ENCODE results near the gene VTN. TPM values are rescaled to one million over a fixed set of nuclear protein-coding genes. Genes with fewer than 3 reads are reported as not detected.
A peak's percentile ranks its signal among the peaks of the same experiment; 100 is the strongest.

VTN gene
- total RNA-seq (not detected), polyA plus RNA-seq (under 1 TPM in 3 of 4 donors, not detected in 1; 0.10 to 0.18 (median 0.17) TPM)

GRCh38 chr17:28370035-28370743 is at the start of gene VTN:
TSS of gene VTN (minus strand) at chr17:28370307. CDS start at chr17:28370203, 104 bp downstream.
- H3K4me1 Mint-ChIP-seq = peaks cover 0 to 32% (median 22%) of the 10 kb centered on the region in 4 donors
- peak within 1 kb of the TSS; percentile 48 to 96 (median 89) for H3K27ac Mint-ChIP-seq
- ATAC-seq (ENCODE audit: low read depth in 2 of 2) (no peak), DNase-seq (no peak)
- Histone ChIP-seq H3K36me3 (ENCODE audit: control insufficient read depth, insufficient read depth, low read length) (no peaks in the 10 kb centered on the region), H3K27me3 (ENCODE audit: control insufficient read depth, insufficient read depth, low read length) (no peaks in the 10 kb centered on the region), H3K27ac (ENCODE audit: insufficient read depth, low read length, poor library complexity, severe bottlenecking) (peak within 1 kb of the TSS; percentile 90), H3K4me3 (ENCODE audit: low read depth, low read length) (peak within 1 kb of the TSS; percentile 67), H3K9me3 (ENCODE audit: control insufficient read depth in 2 of 2, low read length in 2 of 2) (no peaks in the 10 kb centered on the region), H3K4me1 (ENCODE audit: control insufficient read depth, insufficient read depth, low read length, poor library complexity, severe bottlenecking) (peaks cover 23% of the 10 kb centered on the region)
- H3K4me3 Mint-ChIP-seq = peak within 1 kb of the TSS; percentile 88 to 99 (median 94)
- H3K27me3 Mint-ChIP-seq = no peaks in the 10 kb centered on the region
- H3K9me3 Mint-ChIP-seq = no peaks in the 10 kb centered on the region
- H3K36me3 Mint-ChIP-seq = peaks cover 3% of the 10 kb centered on the region

GRCh38 chr17:28416703-28417311 is 46.7 kb upstream of the VTN start:
- peak; percentile 74 to 86 for ATAC-seq (ENCODE audit: low read depth in 2 of 2)
- Mint-ChIP-seq H3K4me1 (peaks cover 0 to 7% (median 5%) of the 10 kb centered on the region in 4 donors), H3K27me3 (peaks cover 11% of the 10 kb centered on the region)

GRCh38 chr17:28415886-28416285 is 45.8 kb upstream of the VTN start:
- Histone ChIP-seq H3K4me3 (ENCODE audit: low read depth, low read length) (no peak overlapping the region), H3K27me3 (ENCODE audit: control insufficient read depth, insufficient read depth, low read length) (peaks cover 4% of the 10 kb centered on the region), H3K4me1 (ENCODE audit: control insufficient read depth, insufficient read depth, low read length, poor library complexity, severe bottlenecking) (peaks cover 4% of the 10 kb centered on the region), H3K9me3 (ENCODE audit: control insufficient read depth in 2 of 2, low read length in 2 of 2) (no peaks in the 10 kb centered on the region), H3K36me3 (ENCODE audit: control insufficient read depth, insufficient read depth, low read length) (no peaks in the 10 kb centered on the region), H3K27ac (ENCODE audit: insufficient read depth, low read length, poor library complexity, severe bottlenecking) (no peak overlapping the region)
- Mint-ChIP-seq H3K9me3 (no peaks in the 10 kb centered on the region), H3K36me3 (no peaks in the 10 kb centered on the region), H3K4me3 (no peak overlapping the region), H3K4me1 (peaks cover 0 to 7% (median 5%) of the 10 kb centered on the region in 4 donors), H3K27ac (no peak overlapping the region), H3K27me3 (peaks cover 19% of the 10 kb centered on the region)
- ATAC-seq (ENCODE audit: low read depth in 2 of 2) = no peak
- DNase-seq = no peak

More at GRCh38 chr17:28416703-28417311, 46.7 kb upstream of the VTN start:
- peaks cover 4% of the 10 kb centered on the region for H3K27me3 ChIP-seq (ENCODE audit: control insufficient read depth, insufficient read depth, low read length)
- H3K36me3 ChIP-seq (ENCODE audit: control insufficient read depth, insufficient read depth, low read length) = no peaks in the 10 kb centered on the region
- no peak overlapping the region for H3K4me3 ChIP-seq (ENCODE audit: low read depth, low read length)
- DNase-seq = peak; percentile 17 to 73 (median 46)
- H3K4me1 ChIP-seq (ENCODE audit: control insufficient read depth, insufficient read depth, low read length, poor library complexity, severe bottlenecking) = peaks cover 4% of the 10 kb centered on the region
- no peaks in the 10 kb centered on the region for H3K36me3 Mint-ChIP-seq
- no peaks in the 10 kb centered on the region for H3K9me3 ChIP-seq (ENCODE audit: control insufficient read depth in 2 of 2, low read length in 2 of 2)
- H3K9me3 Mint-ChIP-seq = no peaks in the 10 kb centered on the region
- H3K27ac ChIP-seq (ENCODE audit: insufficient read depth, low read length, poor library complexity, severe bottlenecking) = no peak overlapping the region
- no peak overlapping the region for H3K27ac Mint-ChIP-seq
- H3K4me3 Mint-ChIP-seq = no peak overlapping the region

- Histone ChIP-seq H3K27me3 (ENCODE audit: control insufficient read depth, insufficient read depth, low read length) (peaks cover 4% of the 10 kb centered on the region), H3K9me3 (ENCODE audit: control insufficient read depth in 2 of 2, low read length in 2 of 2) (no peaks in the 10 kb centered on the region), H3K27ac (ENCODE audit: insufficient read depth, low read length, poor library complexity, severe bottlenecking) (no peak overlapping the region), H3K4me1 (ENCODE audit: control insufficient read depth, insufficient read depth, low read length, poor library complexity, severe bottlenecking) (peaks cover 4% of the 10 kb centered on the region), H3K4me3 (ENCODE audit: low read depth, low read length) (no peak overlapping the region), H3K36me3 (ENCODE audit: control insufficient read depth, insufficient read depth, low read length) (no peaks in the 10 kb centered on the region)
- H3K4me3 Mint-ChIP-seq = no peak overlapping the region
- ATAC-seq (ENCODE audit: low read depth in 2 of 2) = no peak
- no peaks in the 10 kb centered on the region for H3K9me3 Mint-ChIP-seq
- DNase-seq = no peak
- peaks cover 32% of the 10 kb centered on the region for H3K27me3 Mint-ChIP-seq
- H3K27ac Mint-ChIP-seq = no peak overlapping the region
- peaks cover 0 to 7% (median 5%) of the 10 kb centered on the region in 4 donors for H3K4me1 Mint-ChIP-seq
- H3K36me3 Mint-ChIP-seq = no peaks in the 10 kb centered on the region
Observed at GRCh38 chr17:28413804-28414203, 43.7 kb upstream of the VTN start.

- Mint-ChIP-seq H3K4me1 (peaks cover 0 to 7% (median 5%) of the 10 kb centered on the region in 4 donors), H3K4me3 (no peak overlapping the region), H3K27me3 (peaks cover 44% of the 10 kb centered on the region), H3K9me3 (no peaks in the 10 kb centered on the region), H3K36me3 (no peaks in the 10 kb centered on the region), H3K27ac (no peak overlapping the region)
- Histone ChIP-seq H3K4me3 (ENCODE audit: low read depth, low read length) (no peak overlapping the region), H3K27ac (ENCODE audit: insufficient read depth, low read length, poor library complexity, severe bottlenecking) (no peak overlapping the region), H3K27me3 (ENCODE audit: control insufficient read depth, insufficient read depth, low read length) (peaks cover 10% of the 10 kb centered on the region), H3K36me3 (ENCODE audit: control insufficient read depth, insufficient read depth, low read length) (no peaks in the 10 kb centered on the region), H3K4me1 (ENCODE audit: control insufficient read depth, insufficient read depth, low read length, poor library complexity, severe bottlenecking) (peaks cover 4% of the 10 kb centered on the region), H3K9me3 (ENCODE audit: control insufficient read depth in 2 of 2, low read length in 2 of 2) (no peaks in the 10 kb centered on the region)
- DNase-seq = no peak
- ATAC-seq (ENCODE audit: low read depth in 2 of 2) = no peak
Observed at GRCh38 chr17:28412099-28412498, 42.0 kb upstream of the VTN start.

GRCh38 chr17:28407974-28408306 is 37.8 kb upstream of the VTN start:
- H3K4me1 ChIP-seq (ENCODE audit: control insufficient read depth, insufficient read depth, low read length, poor library complexity, severe bottlenecking) = peaks cover 16% of the 10 kb centered on the region
- H3K27me3 Mint-ChIP-seq = peaks cover 48% of the 10 kb centered on the region
- ATAC-seq (ENCODE audit: low read depth in 2 of 2) (no peak), DNase-seq (no peak)
- no peaks in the 10 kb centered on the region for H3K36me3 ChIP-seq (ENCODE audit: control insufficient read depth, insufficient read depth, low read length)
- H3K4me1 Mint-ChIP-seq = peaks cover 0 to 15% (median 3%) of the 10 kb centered on the region in 4 donors
- no peak overlapping the region for H3K4me3 Mint-ChIP-seq
- peaks cover 8% of the 10 kb centered on the region for H3K27me3 ChIP-seq (ENCODE audit: control insufficient read depth, insufficient read depth, low read length)
- H3K27ac ChIP-seq (ENCODE audit: insufficient read depth, low read length, poor library complexity, severe bottlenecking) = no peak overlapping the region
- no peaks in the 10 kb centered on the region for H3K36me3 Mint-ChIP-seq
- no peak overlapping the region for H3K4me3 ChIP-seq (ENCODE audit: low read depth, low read length)
- H3K9me3 Mint-ChIP-seq = no peaks in the 10 kb centered on the region
- no peaks in the 10 kb centered on the region for H3K9me3 ChIP-seq (ENCODE audit: control insufficient read depth in 2 of 2, low read length in 2 of 2)
- no peak overlapping the region for H3K27ac Mint-ChIP-seq

- Histone ChIP-seq H3K27ac (ENCODE audit: insufficient read depth, low read length, poor library complexity, severe bottlenecking) (no peak overlapping the region), H3K27me3 (ENCODE audit: control insufficient read depth, insufficient read depth, low read length) (peaks cover 8% of the 10 kb centered on the region), H3K4me1 (ENCODE audit: control insufficient read depth, insufficient read depth, low read length, poor library complexity, severe bottlenecking) (peaks cover 16% of the 10 kb centered on the region), H3K9me3 (ENCODE audit: control insufficient read depth in 2 of 2, low read length in 2 of 2) (no peaks in the 10 kb centered on the region), H3K36me3 (ENCODE audit: control insufficient read depth, insufficient read depth, low read length) (no peaks in the 10 kb centered on the region), H3K4me3 (ENCODE audit: low read depth, low read length) (no peak overlapping the region)
- no peaks in the 10 kb centered on the region for H3K36me3 Mint-ChIP-seq
- H3K27ac Mint-ChIP-seq = peak overlapping the region in 1 of 3 donors; percentile 39
- no peak for DNase-seq
- H3K9me3 Mint-ChIP-seq = no peaks in the 10 kb centered on the region
- H3K4me1 Mint-ChIP-seq = peaks cover 0 to 15% (median 3%) of the 10 kb centered on the region in 4 donors
- peaks cover 48% of the 10 kb centered on the region for H3K27me3 Mint-ChIP-seq
- ATAC-seq (ENCODE audit: low read depth in 2 of 2) = no peak
- H3K4me3 Mint-ChIP-seq = peak overlapping the region in 3 of 4 donors; percentile 11 to 74 (median 52)
Observed at GRCh38 chr17:28407130-28407973, 37.2 kb upstream of the VTN start.
